ENCODE results near the gene CHL1.

DNA sequence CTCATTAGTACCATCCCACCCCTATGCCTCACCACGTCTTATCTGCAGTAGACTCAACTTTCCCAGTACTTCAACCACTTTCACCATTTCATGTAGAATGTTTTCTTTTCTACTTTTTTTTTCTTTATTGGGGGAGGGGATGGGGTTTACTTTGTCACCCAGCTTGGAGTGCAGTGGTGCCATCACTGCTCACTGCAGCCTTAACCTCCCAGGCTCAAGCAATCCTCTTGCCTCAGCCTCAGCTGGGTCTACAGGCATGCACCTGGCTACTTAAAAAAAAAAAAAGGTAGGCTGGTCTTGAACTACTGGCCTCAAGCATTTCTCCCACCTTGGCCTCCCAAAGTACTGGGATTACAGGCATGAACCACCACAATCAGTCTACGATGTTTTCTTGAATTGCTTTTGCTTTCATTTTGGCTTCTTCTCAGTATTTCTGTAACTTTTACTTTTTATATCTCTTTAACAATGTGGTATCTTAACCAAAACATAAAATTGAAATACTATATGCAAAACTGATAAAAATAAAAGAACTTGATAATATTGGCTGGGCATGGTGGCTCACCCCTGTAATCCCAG is 44.9 kb upstream of the CHL1 start:
- TF ChIP-seq SRF (IDR thresholded peaks at IDR 0.05; ENCODE audit: low read depth, low read length) (no peak), GTF2F1 (IDR thresholded peaks at IDR 0.05; ENCODE audit: borderline replicate concordance, low read depth, low read length) (no peak), POLR2A (IDR thresholded peaks at IDR 0.05; ENCODE audit: control extremely low read depth in 1 of 2, low read depth in 2 of 2, low read length in 2 of 2) (no peak), NRF1 (IDR thresholded peaks at IDR 0.05; ENCODE audit: low read depth, low read length) (no peak), KDM5A (IDR thresholded peaks at IDR 0.05; ENCODE audit: low read length) (no peak), EP300 (IDR thresholded peaks at IDR 0.05; ENCODE audit: borderline replicate concordance in 1 of 2, low read depth in 2 of 2, low read length in 2 of 2) (no peak), POU5F1 (IDR thresholded peaks at IDR 0.05; ENCODE audit: low read depth, low read length) (no peak), EZH2 (IDR thresholded peaks at IDR 0.05; ENCODE audit: low read depth, low read length, severe bottlenecking) (no peak), RBBP5 (IDR thresholded peaks at IDR 0.05; ENCODE audit: borderline replicate concordance, low read depth, low read length) (no peak), BRCA1 (IDR thresholded peaks at IDR 0.05; ENCODE audit: low read depth, low read length) (no peak), SIN3A (conservative IDR thresholded peaks at IDR 0.05 in 1 of 2, IDR thresholded peaks at IDR 0.05 in 1 of 2; ENCODE audit: low read depth in 1 of 2, low read length in 2 of 2) (no peak), NANOG (IDR thresholded peaks at IDR 0.05; ENCODE audit: insufficient read depth, low read depth, low read length, poor library complexity, severe bottlenecking) (no peak)
- TF ChIP-seq, protein P1, sequence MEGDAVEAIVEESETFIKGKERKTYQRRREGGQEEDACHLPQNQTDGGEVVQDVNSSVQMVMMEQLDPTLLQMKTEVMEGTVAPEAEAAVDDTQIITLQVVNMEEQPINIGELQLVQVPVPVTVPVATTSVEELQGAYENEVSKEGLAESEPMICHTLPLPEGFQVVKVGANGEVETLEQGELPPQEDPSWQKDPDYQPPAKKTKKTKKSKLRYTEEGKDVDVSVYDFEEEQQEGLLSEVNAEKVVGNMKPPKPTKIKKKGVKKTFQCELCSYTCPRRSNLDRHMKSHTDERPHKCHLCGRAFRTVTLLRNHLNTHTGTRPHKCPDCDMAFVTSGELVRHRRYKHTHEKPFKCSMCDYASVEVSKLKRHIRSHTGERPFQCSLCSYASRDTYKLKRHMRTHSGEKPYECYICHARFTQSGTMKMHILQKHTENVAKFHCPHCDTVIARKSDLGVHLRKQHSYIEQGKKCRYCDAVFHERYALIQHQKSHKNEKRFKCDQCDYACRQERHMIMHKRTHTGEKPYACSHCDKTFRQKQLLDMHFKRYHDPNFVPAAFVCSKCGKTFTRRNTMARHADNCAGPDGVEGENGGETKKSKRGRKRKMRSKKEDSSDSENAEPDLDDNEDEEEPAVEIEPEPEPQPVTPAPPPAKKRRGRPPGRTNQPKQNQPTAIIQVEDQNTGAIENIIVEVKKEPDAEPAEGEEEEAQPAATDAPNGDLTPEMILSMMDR (IDR thresholded peaks at IDR 0.05; ENCODE audit: control extremely low read depth in 1 of 3, insufficient read depth in 1 of 3, low read depth in 1 of 3, low read length in 3 of 3): no peak
- TF ChIP-seq, protein P2, sequence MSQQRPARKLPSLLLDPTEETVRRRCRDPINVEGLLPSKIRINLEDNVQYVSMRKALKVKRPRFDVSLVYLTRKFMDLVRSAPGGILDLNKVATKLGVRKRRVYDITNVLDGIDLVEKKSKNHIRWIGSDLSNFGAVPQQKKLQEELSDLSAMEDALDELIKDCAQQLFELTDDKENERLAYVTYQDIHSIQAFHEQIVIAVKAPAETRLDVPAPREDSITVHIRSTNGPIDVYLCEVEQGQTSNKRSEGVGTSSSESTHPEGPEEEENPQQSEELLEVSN (IDR thresholded peaks at IDR 0.05): no peak
